ENCODE data around the gene TMEM273.

TMEM273 gene

DNA sequence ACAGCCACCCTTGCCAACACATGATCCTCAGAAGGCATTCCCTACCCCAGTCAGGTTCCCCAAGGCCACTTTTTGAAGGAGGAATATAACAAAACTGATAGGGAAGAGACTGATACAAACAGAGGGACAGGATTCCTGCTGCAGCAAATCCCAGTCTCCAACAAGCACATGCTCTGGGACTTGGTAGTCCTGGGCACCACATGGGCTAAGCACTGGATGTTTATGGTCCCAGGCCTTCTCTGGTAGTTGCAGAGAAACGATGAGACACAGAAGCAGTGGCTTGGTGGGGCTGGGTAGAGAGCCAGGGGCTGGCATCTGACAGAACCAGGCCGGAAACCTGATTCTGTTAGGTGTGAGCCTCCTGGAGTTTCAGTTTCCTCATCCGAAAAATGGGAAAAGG lies 76.1 kb downstream of the TMEM273 start:
- DNase-seq: no peak

DNA sequence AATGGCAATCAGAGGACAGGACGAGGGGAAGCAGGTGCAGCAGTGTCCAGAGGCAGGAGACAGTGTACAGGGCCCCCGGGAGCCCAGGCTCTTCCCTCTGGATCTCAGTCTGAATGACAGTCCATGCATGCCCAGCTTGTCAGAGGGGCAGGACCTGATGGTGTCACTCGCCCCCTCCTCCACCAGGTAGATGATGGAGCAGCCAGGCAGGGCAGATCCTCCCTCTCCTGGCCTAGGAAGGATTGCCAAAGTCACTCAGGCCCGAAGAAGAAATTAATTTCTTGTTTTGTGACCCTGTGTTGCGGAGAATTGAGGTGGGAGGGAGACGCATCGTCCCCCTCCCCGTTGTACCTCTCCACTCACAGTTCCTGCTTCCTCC lies 76.9 kb downstream of the TMEM273 start:
- no peak for DNase-seq

DNA sequence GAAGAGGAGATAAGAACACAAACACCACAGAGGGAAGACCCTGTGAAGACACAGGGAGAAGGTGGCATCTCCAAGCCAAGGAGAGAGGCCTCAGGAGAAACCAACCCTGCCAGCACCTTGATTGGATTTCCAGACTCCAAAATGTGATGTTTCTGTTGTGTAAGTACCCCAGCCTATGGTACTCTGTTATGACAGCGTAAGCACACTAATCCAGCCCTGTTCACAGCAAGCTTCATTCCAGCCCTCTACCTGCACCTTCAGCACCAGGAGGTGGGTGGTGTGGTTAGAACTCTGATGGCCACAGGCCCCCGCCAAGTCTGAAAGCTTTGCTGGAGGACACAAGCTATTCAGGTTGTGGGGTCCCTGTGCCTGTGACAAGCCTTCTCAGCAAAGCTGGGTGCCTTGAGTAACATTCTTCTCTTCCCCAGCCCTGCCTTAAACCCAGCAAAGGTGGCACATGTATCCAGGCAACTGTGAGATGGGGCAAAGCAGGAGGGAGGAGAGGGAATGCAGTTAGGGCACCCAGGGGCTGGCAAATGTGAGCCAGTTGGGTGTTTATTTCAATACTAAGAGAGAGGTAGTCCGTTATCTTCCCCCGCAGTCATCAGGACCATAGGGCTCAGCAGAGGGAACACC lies 77.4 kb downstream of the TMEM273 start:
- no peak for DNase-seq

DNA sequence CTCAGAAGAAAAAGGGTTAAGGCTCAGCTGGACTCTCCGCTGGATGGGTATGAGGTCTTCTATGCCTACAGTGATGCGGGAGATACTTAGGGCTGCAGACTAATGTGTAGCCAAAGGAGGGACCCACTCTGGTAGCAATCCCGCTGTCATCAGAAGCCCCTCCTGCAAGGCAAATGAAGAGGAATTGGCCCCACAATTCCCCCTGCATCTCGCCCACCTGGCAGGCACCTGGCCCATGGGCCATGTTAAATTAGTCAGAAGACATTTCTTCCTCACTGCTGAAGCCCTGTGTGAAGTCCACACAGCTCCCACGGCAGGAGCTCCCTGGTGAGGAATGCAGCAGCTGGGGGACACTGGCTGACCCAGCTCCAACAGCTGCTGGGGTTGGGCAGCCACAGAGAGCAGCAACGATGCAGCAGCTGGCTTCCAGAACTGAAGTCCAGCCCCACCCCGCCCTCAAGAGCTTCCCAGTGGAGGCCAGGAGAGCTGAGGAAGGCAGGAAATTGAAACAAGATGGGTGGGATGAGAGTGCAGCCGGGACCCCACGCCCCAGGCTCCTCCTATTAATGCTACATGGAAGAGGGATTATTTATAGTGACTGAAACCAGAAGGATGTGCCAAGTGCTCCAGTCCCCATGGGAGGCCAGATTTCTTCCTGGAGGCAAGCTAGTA lies 78.4 kb downstream of the TMEM273 start:
- no peak for DNase-seq

DNA sequence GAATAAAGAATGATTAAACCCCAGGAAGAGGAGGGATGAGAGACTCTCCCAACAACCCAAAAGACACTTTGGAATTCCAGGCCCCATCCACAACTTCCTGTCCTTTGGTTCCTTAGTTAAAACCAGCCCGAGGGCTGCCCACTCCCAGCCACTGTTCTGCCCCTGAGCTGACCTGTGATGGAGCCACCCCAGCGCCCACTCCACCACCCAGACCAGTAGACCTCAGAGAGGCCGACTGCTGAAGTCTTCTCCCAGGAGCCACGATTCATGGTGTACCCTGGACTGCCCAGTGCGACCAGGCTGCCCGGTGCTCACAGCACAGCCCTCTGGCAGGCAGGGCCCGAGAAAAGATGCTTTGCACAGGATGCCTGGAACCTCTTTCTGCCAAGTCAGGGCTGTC lies 79.5 kb downstream of the TMEM273 start:
- DNase-seq: no peak

DNA sequence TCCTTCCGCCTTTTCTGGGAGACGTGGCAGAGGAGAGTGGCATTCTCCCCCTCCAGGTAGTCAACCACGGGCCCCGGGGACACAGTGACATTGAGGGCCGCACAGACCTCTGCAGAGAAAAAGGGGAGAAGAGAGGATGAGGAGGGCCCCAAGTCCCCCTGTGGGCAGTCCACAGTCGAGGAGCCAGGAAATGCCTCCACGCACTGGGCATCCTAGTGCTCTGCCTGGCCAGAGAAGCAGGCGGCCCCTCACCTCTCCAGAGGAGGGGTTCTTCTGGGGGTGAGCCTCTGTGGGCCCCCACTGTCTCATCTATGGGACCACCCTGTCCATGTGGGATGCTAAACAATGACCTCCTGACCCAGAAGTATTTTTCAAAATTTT lies 80.3 kb downstream of the TMEM273 start:
- DNase-seq: no peak

DNA sequence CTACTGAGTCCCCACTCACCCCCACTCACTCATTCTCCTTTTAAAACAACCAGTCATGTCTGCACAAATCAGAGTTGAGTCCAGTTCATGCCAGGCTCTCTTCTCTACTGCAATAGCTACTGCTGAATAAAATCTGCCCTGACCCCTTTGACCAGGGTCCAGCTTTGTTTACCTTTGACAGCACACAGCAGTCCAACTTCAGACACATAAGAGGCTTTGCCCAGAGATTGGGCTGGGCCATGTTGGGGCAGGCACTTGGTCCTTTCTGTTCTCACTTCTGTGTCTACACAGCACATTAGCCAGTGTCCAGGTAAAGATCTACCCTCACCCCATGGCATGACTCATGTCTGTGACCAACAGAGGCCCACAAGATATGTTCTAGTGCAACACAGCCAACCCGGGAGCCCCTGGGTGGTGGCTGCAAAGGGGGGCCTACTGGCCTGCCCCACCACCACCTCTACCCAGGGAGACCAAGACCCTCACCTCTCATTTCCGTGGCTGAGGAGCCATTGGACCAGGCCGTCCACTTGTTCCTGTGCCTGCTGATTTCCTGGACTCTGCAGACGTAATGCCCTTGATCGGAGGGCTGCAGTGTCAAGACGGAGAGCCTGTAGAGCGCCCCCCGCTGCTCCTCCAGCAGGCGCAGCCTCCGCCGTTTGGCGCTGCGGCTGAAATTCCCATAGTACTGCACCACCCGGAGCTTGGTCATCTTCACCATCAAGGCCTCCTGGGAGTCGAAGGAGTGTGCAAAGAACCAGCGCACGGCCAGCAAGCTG lies 80.9 kb downstream of the TMEM273 start:
- no peak for DNase-seq

- no peak for DNase-seq
Observed at GRCh38 chr10:49106451-49106850, 81.7 kb downstream of the TMEM273 start.

GRCh38 chr10:49105076-49105475 lies 83.1 kb downstream of the TMEM273 start:
- no peak for DNase-seq

All from CD4-positive, alpha-beta T cell treated with Interleukin-10 for 1 hour (primary cell).